Suprapubic skin (tissue), 4 donors: Measurements from ENCODE around the gene FAM110A. TPM values are rescaled to one million over a fixed set of nuclear protein-coding genes. Genes with fewer than 3 reads are reported as not detected.

ENCODE experiments used
- DNase-seq, 2 donors: peaks; one replicate each; pipeline ENCODE4 v3.0.0-alpha.2; 2019; ENCODE audit warnings: low spot score in 2 of 2
- H3K27ac ChIP-seq: fragments of 200-600 bp; sonication (generic); one replicate; pipeline ENCODE4 v1.5.1; 2019
- H3K27me3 ChIP-seq: fragments of 200-600 bp; sonication (generic); one replicate; pipeline ENCODE4 v1.5.1; 2019
- H3K36me3 ChIP-seq: fragments of 200-600 bp; sonication (generic); one replicate; pipeline ENCODE4 v1.5.1; 2019
- H3K4me1 ChIP-seq: fragments of 200-600 bp; sonication (generic); one replicate; pipeline ENCODE4 v1.5.1; 2019
- H3K4me3 ChIP-seq: fragments of 200-600 bp; sonication (generic); one replicate; pipeline ENCODE4 v1.5.1; 2019; ENCODE audit warnings: mild to moderate bottlenecking
- H3K9me3 ChIP-seq: fragments of 200-600 bp; sonication (generic); one replicate; pipeline ENCODE4 v1.5.1; 2019
- CTCF ChIP-seq, 2 donors: fragments of 200-600 bp in 1 of 2; fragments of 450-650 bp in 1 of 2; sonication (generic) in 1 of 2; IDR thresholded peaks; one replicate each; pipeline ENCODE4 v1.5.1; 2016 to 2019; ENCODE audit warnings: antibody characterized with exemption in 2 of 2, mild to moderate bottlenecking in 1 of 2, moderate library complexity in 1 of 2
- EP300 ChIP-seq: sonication (generic); formaldehyde crosslinking; IDR thresholded peaks from one replicate; pipeline ENCODE4 v1.6.1; 2017; ENCODE audit warnings: antibody characterized with exemption
- POLR2A ChIP-seq, 2 donors: fragments of 450-650 bp; IDR thresholded peaks; one replicate each; pipeline ENCODE4 v1.6.1; 2017; ENCODE audit warnings: antibody characterized with exemption in 2 of 2, mild to moderate bottlenecking in 2 of 2, moderate library complexity in 2 of 2
- POLR2AphosphoS5 ChIP-seq, 3 donors: sonication (generic); formaldehyde crosslinking; IDR thresholded peaks; one replicate each; pipeline ENCODE4 v1.6.1; 2017; ENCODE audit warnings: antibody characterized with exemption in 3 of 3
- WGBS: methylation state at CpG from one replicate; pipeline ENCODE4 v1.1.5; 2018; 5-methylcytosine and 5-hydroxymethylcytosine counted together
- total RNA-seq, 4 donors: library from RNA; depleted of rRNA; stranded (reverse); fragments of >200 nt; gene quantifications; one replicate each; pipeline ENCODE4 v1.1.0, GENCODE V29; 2016

FAM110A gene
- total RNA-seq, 4 donors from 2014 or later = 16.9 to 57.0 (median 37.7) TPM

- Histone ChIP-seq H3K27me3 (peaks cover 10% of the 10 kb centered on the region), H3K4me1 (peaks cover 62% of the 10 kb centered on the region), H3K36me3 (no peaks in the 10 kb centered on the region), H3K4me3 (peak overlapping the region; percentile 67), H3K9me3 (no peaks in the 10 kb centered on the region), H3K27ac (peak overlapping the region; percentile 87)
- TF ChIP-seq POLR2AphosphoS5 (IDR thresholded peaks at IDR 0.05) (peak in 1 of 3 donors; percentile 34), CTCF (IDR thresholded peaks at IDR 0.05) (no peak)
- no peak for DNase-seq
- WGBS = 19% methylated on average over 27 of the region's 62 CpGs
These were observed 8.3 kb downstream of the FAM110A start for GRCh38 chr20:841568-842546.

- Histone ChIP-seq H3K27ac (peak overlapping the region; percentile 87), H3K36me3 (no peaks in the 10 kb centered on the region)
- no peak for TF ChIP-seq CTCF (IDR thresholded peaks at IDR 0.05)
- TF ChIP-seq POLR2A (IDR thresholded peaks at IDR 0.05) = no peak
- no peak for TF ChIP-seq POLR2AphosphoS5 (IDR thresholded peaks at IDR 0.05)
- TF ChIP-seq EP300 = no peak
These were observed 9.0 kb downstream of the FAM110A start for GRCh38 chr20:842547-842940.

DNA sequence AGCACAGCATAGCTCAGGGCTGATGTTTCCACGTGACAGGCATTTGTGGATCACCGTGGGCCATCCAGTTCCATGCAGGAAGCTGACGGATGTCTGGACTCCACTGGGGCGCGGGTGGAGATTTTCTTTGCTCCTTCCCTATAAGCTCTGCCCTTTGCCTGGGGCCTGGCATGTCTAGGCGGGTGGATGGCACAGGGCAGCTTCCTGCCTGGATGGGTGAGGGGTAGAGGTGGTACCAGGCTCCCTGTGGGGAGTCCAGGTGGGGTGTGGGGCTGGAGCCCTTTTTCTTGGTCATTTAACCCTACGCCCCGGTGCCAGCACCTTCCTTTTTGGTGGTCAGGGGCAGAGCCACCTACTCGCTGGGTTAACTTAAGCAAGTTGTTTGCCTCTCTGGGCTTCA lies 10.4 kb downstream of the FAM110A start:
- H3K9me3 ChIP-seq = no peaks in the 10 kb centered on the region
- peaks cover 10% of the 10 kb centered on the region for H3K27me3 ChIP-seq
- peak overlapping the region; percentile 65 for H3K27ac ChIP-seq
- TF ChIP-seq POLR2AphosphoS5 (IDR thresholded peaks at IDR 0.05) = no peak
- no peak for TF ChIP-seq EP300
- no peak for TF ChIP-seq CTCF (IDR thresholded peaks at IDR 0.05)
- TF ChIP-seq POLR2A (IDR thresholded peaks at IDR 0.05) = no peak
- H3K4me1 ChIP-seq = peaks cover 72% of the 10 kb centered on the region
- H3K36me3 ChIP-seq = no peaks in the 10 kb centered on the region
- WGBS = 56% methylated on average over 9 of the region's 9 CpGs
- DNase-seq = no peak
- peak overlapping the region; percentile 54 for H3K4me3 ChIP-seq

More at GRCh38 chr20:842547-842940, 9.0 kb downstream of the FAM110A start:
- H3K27me3 ChIP-seq = peaks cover 10% of the 10 kb centered on the region
- WGBS = 52% methylated on average over 2 of the region's 2 CpGs
- peak overlapping the region; percentile 67 for H3K4me3 ChIP-seq
- no peaks in the 10 kb centered on the region for H3K9me3 ChIP-seq
- DNase-seq = no peak
- peaks cover 69% of the 10 kb centered on the region for H3K4me1 ChIP-seq

- peak; percentile 90 to 92 for DNase-seq
- no peak for TF ChIP-seq EP300
- no peak for TF ChIP-seq POLR2AphosphoS5 (IDR thresholded peaks at IDR 0.05)
- no peak for TF ChIP-seq POLR2A (IDR thresholded peaks at IDR 0.05)
- TF ChIP-seq CTCF (IDR thresholded peaks at IDR 0.05) = no peak
- WGBS = 3% methylated on average over 18 of the region's 47 CpGs
- H3K4me1 ChIP-seq = peaks cover 72% of the 10 kb centered on the region
- H3K9me3 ChIP-seq = no peaks in the 10 kb centered on the region
- H3K36me3 ChIP-seq = no peaks in the 10 kb centered on the region
- H3K27ac ChIP-seq = peak overlapping the region; percentile 65
- peak overlapping the region; percentile 54 for H3K4me3 ChIP-seq
- peaks cover 10% of the 10 kb centered on the region for H3K27me3 ChIP-seq
These were observed 11.1 kb downstream of the FAM110A start for GRCh38 chr20:844473-845225.
